NCI-H2081 (cell line): Measurements from ENCODE around the gene KPNA6.

ENCODE experiments used
- DNase-seq, 2 experiments: peaks; one replicate each; lab custom pipeline; 2025; lab: John Stamatoyannopoulos, UW

KPNA6 gene

DNA sequence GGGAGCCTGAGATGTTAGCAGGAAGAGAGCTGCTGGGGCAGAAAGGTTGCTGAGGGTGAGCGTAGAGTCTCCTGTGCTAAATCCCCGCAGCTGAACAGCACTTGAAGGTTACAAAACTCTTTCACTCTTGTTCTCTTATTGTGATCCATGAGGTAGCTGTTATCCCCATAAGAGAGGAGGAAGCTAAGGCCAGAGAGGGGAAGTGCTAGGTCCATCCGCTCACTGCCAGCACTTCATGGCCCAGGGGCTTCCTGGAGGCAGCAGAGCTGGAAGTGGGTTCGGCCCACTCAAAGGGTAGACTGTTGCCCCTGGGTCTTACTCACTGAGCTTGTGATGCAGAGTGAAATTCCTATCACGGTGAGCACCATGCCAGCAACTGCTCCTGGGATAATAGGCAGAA, 108.7 kb downstream of the KPNA6 start:
- no peak for DNase-seq

DNA sequence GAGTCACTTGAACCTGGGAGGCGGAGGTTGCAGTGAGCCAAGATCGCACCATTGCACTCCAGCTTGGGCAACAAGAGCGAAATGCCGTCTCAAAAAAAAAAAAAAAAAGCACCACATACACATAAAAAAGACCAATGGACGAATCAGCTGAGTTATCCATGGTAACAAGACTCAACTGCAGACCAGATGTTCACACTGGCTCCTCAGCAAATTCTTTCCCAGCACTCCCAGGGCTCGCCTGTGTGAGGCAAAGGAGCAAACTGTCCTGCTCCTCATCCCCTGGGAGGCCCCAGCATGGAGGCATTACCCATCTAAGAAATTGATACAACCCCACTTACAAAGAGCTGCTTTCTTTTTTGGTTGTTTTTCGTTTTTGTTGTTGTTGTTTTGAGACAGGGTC, 111.2 kb downstream of the KPNA6 start:
- DNase-seq: no peak

DNA sequence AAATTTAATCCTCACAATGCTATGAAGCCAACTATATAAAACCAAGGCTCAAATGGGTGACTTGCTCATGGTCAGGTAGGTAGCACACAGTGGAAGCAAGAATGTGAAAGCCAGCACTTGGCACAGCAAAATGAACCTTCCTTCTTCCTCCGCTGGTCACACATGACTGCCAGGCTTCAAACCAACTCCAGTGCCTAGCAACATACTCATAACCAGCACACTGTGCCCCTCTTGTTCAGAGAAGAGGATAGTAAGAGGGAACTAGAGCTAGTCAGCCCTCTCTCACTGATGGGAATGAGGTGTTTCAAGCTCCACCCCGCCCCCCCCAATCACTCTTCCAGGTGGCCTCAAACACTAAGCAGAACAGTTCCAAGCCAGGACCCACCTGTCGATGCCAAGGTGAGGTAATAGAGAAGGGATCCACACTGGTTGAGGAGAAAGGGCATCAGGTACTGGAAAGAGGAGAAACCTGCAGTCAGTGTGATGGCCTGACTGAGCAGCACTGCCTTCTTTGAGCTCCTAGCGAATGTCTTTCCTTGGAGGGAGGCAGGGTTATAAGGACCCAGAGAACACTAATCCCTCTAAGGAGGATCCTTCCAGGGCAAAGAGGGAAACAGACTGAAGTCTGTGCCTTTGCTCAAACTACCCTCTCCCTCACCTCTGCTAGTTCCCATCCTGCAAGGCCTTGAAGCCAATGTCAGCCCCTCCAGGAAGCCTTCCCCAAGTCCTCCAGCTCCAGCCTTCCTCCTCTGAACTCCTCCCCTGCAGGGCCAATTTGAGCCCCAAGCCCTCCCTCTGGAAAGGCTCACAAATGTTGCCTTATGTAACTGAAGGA, 113.1 kb downstream of the KPNA6 start:
- no peak for DNase-seq

DNA sequence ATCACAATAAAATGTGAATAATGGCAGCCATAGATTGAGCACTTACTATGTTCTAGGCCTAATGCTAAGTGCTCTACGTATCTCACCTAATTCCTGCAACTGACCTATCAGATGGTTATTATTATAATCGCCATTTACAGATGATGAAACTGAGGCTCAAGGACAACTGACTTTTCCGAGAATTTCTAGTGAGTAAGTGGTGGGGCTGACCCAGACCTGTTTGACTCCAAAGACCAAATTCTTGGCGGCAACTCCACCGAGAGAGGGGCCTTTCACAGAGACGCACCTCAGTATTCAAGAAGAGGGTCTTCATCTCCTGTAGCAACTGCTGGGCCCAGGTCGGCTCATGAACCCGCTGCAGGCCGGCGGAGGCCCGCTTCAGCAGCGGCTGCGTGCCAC, 113.7 kb downstream of the KPNA6 start:
- no peak for DNase-seq

DNA sequence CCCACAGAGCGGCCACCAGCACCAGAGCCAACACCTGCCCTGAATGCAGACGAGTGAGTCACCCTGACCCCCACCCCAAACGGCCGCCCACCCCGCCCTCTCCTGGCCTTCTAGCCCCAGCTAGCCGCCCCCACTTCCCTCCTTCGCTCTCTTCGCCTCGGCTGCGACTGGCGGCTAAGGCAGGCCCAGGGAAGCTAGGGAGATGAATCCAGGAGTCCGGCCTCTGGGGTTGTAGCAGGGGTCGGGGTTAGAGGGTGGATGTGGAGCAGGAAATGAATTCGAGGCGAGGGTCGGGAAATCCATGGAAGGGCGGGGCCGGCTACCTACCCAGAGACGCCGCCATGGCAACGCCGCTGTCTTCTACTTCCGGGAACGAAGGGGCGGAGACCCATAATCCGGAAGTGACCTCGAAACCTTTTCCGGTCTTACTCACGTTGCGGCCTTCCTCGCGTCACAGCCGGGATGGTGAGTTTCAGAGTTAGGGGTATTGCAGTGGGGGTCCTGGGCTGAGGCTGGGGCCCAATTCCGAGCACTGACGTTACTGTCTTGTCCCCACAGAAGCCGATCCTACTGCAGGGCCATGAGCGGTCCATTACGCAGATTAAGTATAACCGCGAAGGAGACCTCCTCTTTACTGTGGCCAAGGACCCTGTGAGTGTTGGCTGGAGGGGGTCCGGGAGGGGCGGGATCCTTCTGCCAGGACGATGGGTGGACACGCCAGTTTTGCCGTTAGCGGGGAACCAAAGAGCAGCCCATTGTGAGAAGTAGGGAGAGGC, 114.3 kb downstream of the KPNA6 start, which contains the start of the genes EIF3I and TMEM234:
EIF3I (plus strand) TSS at position 428 of the 776 bp plus-strand sequence; CDS start at position 463, 35 bp downstream.
TMEM234 (minus strand) TSS at position 374 of the 776 bp plus-strand sequence; CDS start at position 343, 31 bp downstream.
- peak; percentile 92 to 97 for DNase-seq

DNA sequence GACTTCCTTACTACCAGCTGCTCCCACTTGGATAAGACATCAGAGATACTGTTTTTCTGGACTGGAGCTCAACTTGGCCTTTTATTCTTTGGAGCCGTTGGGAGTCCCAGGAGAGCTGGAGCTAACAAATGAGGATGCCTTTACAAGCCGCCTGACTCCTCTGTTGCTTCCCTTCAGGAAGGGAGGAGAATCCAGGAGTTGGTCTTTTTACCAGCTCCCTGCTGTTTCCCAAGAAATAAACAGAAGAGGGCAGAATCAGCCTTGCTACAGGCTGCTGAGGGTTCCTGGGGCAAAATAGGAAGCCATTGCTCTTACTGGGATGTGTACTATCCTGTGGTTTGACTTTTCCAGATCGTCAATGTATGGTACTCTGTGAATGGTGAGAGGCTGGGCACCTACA, 115.8 kb downstream of the KPNA6 start:
- no peak for DNase-seq

DNA sequence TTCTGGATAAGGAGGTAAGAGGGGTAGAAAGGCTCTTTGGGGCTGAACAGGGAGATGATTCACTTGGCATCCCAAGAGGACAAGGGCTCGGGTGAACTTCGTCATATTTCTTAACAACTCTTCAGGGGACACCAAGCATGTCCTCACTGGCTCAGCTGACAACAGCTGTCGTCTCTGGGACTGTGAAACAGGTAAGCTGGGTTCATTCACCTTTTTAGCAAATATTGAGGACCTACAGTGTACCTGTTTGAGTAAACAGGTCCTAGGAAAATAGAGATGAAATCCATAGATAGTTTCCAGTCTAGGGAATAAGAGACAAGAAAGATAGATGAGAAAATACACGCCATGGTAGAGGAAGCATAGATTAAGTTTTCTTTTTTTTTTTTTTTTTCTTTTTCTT, 116.4 kb downstream of the KPNA6 start:
- no peak for DNase-seq
